Fibroblast of pulmonary artery (primary cell): ENCODE measurements around the gene NPFF.

ENCODE experiments used
- DNase-seq: peaks from one replicate; pipeline ENCODE4 v3.0.0-alpha.2; 2010; ENCODE audit warnings: low read depth
- H3K4me3 ChIP-seq: replicated peaks from 2 replicates; pipeline ENCODE4 v1.5.1; 2011; ENCODE audit warnings: low read depth, mild to moderate bottlenecking, control low read depth, low read length, moderate library complexity
- CTCF ChIP-seq: IDR thresholded peaks from 2 replicates; pipeline ENCODE4 v1.5.1; 2011; ENCODE audit warnings: mild to moderate bottlenecking, control low read depth, low read length, inconsistent platforms; ENCODE audit errors: missing control alignments

NPFF gene

DNA sequence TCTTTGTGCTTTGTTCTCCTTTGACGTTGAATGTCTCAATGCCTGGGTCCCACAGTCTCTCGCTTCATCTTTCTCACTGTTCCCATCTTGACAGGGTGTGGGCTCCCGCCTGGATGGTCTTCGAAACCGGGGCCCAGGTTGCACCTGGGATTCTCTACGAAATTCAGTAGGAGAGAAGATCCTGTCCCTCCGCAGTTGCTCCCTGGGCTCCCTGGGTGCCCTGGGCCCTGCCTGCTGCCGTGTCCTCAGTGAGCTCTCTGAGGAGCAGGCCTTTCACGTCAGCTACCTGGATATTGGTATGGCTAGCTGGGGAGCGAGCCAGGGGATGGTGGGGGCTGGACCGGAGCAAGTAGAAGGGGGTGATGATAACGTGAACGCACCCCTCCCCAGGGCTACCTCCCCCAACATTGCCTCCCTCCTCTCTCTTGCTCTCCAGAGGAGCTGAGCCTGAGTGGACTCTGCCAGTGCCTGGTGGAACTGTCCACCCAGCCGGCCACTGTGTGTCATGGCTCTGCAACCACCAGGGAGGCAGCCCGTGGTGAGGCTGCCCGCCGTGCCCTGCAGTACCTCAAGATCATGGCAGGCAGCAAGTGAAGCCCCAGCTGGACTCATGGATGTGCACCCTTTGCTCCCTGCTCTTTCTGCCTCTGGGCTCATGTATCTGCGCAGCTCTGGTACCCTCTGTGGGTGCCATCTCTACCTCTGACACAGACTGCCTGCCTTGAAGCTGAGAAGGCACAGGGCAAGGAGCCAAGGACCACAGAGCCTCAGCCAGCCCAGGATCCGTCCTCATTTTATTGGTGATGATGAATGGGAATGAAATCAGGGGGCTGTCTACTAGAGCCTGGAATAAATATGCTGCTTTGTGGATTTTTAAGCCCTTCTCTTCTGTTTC, 1.5 kb downstream of the NPFF start:
- DNase-seq = no peak
- H3K4me3 ChIP-seq = no peak overlapping the region
- TF ChIP-seq CTCF = no peak

DNA sequence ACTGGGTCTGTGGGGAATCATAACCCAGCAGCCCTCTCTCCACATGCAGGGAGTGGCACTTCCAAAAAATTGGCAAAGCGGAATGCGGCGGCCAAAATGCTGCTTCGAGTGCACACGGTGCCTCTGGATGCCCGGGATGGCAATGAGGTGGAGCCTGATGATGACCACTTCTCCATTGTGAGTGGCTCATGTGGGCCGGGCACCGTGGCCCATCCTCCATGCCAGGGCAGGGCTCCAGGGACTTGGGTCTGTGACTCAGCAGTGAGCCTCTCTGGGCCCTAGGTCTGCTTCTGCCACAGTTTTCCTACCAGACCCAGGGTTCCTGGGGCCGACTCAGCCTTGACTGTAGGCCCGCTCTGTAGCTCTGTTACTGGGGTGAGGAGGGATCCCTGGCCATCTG, 2.2 kb downstream of the NPFF start:
- TF ChIP-seq CTCF = no peak

DNA sequence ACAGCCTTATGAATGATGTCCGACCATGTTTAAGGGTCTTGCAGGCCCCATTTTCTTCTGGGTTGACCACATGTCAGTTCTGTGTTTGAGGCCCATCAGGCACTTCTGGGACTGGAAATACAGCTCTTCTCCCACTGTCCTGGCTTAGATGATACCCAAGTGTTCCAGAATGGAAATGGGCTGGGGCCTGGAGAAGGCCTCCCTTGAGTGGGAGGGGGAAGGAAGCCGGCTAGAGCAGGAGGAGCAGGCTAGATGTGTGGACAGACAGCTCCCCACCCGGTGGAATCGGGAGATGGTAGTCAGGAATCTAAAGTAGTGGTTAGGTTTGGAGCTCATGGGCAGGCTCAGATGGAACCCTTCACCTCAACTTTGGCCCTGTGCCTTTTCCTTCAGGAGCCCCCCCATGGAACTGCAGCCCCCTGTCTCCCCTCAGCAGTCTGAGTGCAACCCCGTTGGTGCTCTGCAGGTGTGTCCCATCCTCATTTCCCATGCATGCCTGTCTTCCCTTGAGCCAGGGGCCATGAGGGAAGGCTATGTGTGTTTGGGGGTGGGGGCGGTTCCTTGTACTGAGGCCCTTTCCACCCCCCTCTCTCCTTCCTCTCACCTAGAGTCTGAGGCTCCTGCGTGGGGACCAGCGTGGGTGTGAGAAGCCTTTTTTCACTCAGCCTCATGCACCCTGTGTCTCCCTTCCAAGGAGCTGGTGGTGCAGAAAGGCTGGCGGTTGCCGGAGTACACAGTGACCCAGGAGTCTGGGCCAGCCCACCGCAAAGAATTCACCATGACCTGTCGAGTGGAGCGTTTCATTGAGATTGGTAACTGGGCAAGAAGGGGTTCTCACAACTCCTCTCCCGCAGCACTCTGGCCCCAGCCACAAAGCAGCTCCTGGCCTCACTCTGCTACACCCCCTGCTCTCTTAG, 3.0 kb downstream of the NPFF start:
- TF ChIP-seq CTCF = no peak
- no peak overlapping the region for H3K4me3 ChIP-seq
- no peak for DNase-seq

More for the DNA sequence above, 2.2 kb downstream of the NPFF start:
- DNase-seq = peak; percentile 45
- H3K4me3 ChIP-seq = no peak overlapping the region

DNA sequence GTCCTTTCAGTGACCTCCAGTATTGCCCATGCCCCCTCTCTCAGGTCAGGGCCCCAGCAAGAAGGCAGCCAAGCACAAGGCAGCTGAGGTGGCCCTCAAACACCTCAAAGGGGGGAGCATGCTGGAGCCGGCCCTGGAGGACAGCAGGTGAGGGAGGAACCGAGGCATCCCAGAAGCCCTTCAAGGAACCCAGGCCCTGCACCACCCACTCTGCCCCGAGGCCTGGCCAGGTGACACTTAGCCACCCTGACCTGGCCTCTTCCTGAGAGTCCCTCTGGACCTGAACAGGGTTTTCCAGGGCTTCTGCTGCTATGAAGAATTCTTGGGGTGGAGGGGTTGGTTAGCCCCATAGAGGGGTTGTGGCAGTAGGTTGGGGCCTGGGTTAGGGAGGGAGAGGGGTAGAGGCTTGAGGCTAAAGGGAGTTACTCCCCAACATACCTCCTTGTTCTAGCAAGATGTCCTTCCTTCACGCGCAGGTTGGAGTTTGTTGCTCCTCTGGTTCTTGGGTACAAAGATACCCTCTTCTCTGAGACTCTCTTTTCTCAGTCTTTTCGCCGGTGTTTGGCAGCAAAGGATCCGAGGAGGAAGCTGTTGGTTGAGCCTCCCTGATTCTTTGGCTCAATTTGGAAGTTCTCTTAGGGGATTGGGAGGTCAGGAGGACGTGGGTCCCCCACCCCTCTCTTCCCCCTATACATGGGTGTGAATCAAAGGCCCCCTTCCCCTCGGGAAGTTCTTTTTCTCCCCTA, 4.1 kb downstream of the NPFF start:
- no peak for DNase-seq
- no peak for TF ChIP-seq CTCF
- H3K4me3 ChIP-seq = peak overlapping the region; percentile 66

- H3K4me3 ChIP-seq = peak overlapping the region; percentile 66
- no peak for TF ChIP-seq CTCF
- peak; percentile 70 for DNase-seq
Measured at GRCh38 chr12:53502331-53502730, 5.0 kb downstream of the NPFF start.

DNA sequence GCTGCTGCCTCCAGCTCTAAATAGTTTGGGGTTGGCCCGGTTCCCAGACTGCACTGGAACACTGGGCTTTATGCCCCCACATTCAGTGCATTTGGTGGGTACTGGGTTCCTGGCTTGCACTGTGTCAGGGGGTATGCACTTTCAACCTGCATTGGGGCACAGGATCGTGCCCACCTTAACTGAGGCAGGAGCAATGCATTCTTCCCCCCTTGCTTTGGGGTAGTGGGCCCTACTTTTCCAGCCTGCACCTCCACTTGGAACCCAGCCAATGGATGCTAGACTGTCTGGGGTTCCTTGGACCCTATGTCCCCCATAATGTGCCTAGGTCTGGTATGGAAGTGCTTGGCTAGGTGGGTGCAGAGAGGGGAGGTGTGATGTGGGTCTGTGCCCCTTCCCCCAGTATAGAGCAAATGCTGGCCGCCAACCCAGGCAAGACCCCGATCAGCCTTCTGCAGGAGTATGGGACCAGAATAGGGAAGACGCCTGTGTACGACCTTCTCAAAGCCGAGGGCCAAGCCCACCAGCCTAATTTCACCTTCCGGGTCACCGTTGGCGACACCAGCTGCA, 5.6 kb downstream of the NPFF start:
- no peak for TF ChIP-seq CTCF
- no peak for DNase-seq
- peak overlapping the region; percentile 66 for H3K4me3 ChIP-seq
